ENCODE results near the gene ECD.

Gene ECD

DNA sequence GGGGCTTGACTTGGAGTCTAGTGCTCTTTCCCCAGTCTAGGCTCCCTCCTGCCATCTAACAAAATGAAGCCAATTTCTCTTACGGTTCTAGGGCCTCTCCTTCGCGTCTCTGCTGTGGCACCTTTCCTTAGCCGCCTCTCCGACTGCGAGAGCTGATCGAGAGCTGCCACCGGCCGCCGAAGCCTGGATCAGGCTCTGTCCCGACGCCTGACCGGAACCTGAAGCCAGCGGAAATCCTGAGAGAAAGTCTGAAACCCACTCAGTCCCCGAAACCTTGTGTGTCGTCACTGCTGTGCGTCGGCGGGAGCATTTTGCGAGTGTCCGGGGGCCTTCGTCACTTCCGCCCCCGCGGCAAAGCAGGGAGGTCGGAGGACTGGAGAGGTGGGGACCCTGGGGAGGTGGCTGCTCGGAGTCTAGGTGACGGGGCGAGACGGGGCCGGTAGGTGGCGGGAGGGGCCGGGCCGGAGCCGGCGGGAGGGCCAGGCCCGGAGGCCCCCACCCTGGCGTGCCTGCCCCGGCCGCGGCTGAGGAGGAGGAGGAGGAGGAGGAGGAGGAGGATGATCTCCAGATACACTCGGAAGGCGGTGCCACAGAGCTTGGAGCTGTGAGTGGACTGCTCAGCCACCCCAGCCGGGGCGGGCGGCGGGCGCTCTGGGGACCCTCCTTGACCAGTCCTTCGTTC, at the start of gene ECD, which contains the start of gene FAM149B1:
ECD (minus strand) TSS at position 226 of the 682 bp plus-strand sequence. CDS start 4,071 bp downstream, outside the sequence.
FAM149B1 (plus strand) TSS at position 337 of the 682 bp plus-strand sequence; CDS start at position 558, 221 bp downstream.
- in situ Hi-C loops (cut with MboI; ENCODE audit: low sequenced_read_pairs), result no loop called here

DNA sequence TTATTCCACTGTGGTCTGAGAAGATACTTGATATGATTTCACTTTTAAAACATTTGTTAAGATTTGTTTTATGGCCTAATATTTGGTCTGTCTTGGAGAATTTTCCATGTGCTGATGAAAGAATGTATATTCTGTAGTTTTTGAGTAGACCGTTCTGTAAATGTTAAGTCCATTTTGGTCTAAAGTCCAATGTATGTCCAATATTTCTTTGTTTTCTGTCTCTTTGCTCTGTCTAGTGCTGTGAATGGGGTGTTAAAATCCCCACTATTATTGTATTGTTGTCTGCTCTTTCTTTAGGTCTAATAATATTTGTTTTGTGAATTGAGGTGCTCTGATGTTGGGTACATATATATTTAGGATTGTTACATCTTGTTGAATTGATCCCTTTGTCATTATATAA, 47.9 kb upstream of the ECD start:
- in situ Hi-C loops (cut with MboI; ENCODE audit: low sequenced_read_pairs), result no loop called here

DNA sequence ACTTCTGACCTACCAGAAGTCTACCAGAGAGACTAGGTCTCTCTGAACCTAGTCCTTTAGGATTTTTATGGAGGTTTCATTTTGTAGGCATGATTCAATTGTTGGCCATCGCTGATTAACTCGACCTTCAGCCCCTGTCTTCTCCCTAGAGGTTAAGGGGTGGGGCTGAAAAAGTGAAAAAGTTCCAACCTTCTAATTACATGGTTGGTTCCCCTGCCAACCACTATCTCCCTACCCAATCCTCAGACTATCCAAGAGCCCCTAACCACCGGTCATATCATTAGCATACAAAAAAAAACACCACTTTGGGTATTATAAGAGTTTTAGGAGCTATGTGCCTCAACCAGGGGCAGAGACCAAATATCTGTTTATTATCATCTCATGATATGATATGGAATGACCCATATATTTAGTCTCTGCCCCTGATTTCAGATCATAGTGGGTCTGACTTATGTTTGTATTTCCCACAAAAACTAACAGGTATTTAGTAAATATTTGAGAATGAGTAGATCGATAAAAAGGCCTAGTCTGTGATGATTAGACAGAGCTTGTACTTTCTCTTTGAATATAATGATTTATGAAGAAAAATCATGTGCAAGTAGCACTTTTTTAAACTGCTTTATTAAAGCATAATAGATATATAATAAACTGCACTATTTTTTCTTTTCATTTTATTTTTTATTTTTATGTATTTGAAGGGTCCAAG, 43.5 kb upstream of the ECD start:
- in situ Hi-C loops (cut with MboI; ENCODE audit: low sequenced_read_pairs), result no loop called here

DNA sequence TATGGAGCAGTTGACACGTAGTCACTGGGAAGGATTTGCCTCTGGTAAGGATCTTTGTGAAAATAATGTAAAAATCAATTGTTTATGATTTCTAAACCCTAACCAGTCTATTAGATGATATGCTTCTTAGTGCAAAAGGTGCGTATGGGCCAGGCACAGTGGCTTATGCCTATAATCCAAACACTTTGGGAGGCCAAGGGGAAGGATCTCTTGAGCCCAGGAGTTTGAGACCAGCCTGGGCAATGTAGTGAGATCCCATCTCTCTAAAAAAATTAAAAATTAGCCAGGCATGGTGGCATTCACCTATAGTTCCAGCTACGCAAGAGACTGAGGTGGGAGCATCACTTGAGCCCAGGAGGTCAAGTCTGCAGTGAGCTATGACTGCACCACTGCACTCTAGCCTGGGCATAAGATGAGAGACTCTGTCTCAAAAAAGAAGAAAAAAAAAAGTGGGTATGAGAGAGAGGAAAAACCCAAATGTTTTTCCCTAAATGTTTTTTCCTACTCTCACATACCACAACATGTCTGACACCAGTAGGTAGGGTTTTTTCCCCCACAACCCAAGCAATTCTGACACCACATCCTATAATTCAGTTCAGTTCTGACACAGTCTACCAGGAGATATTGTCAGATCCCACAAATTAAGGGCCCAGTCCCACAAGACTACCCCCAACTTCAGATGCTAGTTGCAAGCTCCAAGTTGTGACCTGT, 42.7 kb upstream of the ECD start:
- in situ Hi-C loops (cut with MboI; ENCODE audit: low sequenced_read_pairs), result no loop called here

DNA sequence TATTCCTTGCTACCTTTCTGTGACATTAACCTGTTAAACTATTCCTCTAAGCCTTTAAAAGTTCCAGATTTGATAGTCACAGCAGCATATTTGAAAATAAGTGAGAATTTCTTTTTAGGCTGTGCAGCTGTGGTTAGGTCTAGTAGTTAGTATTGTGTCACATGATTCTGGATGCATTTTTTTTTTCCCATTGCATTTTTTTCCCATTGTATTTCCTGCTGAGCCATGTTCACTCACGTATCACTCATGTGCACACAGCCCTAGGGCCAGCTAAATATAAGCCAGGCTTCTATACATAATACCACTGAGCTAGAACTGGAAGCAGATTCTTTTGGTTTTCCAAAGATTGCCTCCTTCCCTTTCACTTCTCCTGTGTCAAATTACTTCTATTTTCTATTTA, 41.9 kb upstream of the ECD start:
- in situ Hi-C loops (cut with MboI; ENCODE audit: low sequenced_read_pairs), result no loop called here

DNA sequence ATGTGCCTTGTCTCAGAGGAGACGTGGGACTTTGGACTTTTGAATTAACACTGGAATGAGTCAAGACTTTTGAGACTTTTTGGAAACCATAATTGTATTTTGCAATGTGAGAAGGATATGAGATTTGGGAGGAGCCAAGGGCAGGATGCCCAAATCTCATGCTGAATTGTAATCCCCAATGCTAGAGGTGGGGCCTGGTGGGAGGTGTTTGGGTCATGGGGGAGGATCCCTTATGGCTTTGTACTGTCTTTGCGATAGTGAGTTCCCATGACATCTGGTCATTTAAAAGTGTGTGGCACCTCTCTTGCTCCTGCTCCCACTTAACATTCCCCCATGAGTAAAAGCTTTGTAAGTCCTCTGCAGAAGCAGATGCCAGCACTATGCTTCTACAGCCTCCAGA, 40.1 kb upstream of the ECD start:
- in situ Hi-C loops (cut with MboI; ENCODE audit: low sequenced_read_pairs), result no loop called here

DNA sequence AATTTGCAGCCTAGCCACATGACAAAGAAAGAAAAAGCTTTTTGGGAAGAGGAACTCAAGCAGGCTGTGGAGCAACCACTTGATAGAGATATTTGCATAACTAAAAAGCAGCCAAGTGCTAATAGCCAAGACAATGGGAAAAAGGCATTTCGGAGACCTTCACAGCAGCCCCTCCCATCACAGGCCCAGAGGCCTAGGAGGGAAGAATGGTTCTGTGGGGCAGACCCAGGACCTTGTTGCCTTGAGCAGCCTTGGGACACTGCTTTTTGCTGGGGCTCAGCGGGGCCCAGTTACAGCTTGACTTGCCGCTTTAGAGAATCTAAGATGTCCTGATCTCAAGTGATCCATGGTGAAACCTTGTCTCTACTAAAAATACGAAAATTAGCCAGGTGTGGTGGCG, 38.6 kb upstream of the ECD start:
- in situ Hi-C loops (cut with MboI; ENCODE audit: low sequenced_read_pairs), result no loop called here

DNA sequence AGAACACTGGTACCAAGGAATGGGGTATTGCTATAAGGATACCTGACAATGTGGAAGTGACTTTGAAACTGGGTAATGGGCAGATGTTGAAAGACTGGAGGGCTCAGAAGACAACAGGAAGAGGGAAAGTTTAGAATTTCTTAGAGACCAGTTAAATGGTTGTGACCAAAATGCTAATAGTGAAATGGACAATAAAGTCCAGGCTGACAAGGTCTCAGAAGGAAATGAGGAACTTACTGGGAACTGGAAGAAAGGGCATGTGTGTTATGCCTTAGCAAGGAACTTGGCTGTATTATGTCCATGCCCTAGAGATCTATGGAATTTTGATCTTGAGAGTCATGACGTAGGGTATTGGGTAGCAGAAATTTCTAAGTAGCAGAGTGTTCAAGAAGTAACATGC, 38.1 kb upstream of the ECD start:
- in situ Hi-C loops (cut with MboI; ENCODE audit: low sequenced_read_pairs), result no loop called here

DNA sequence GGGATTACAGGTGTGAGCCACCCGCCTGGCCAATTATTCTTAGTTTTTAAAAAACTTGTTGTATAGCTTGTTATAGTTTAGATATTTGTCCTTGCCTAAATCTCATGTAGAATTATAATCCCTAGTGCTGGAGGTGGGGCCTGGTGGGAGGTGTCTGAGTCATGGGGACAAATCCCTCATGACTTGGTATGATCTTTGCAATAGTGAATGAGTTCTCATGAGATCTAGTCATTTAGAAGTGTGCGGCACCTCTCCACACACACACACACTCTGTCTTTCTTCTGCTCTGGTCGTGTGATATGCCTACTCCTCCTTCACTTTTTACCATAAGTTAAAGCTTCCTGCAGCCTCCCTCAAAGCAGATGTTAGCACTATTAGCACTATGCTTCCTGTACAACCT, 37.3 kb upstream of the ECD start:
- in situ Hi-C loops (cut with MboI; ENCODE audit: low sequenced_read_pairs), result no loop called here

DNA sequence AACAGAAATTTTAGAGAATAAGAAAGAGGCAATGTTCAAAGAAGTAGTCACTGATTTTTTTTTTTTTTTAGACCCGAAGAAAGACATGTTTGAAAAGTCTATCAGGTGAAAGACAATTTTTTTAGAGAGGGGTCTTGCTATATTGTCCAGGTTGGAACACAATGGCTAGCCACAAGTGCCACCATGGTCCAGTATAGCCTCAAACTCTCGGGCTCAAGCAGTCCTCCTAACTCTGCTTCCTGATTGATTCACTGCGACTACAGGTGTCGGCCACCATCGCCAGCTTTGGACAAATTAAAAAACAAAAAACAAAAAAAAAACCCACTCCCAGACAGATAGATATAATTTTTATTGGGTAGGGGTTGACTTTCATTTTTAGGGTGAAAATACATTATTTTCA, 22.4 kb upstream of the ECD start:
- in situ Hi-C loops (cut with MboI; ENCODE audit: low sequenced_read_pairs), result no loop called here

DNA sequence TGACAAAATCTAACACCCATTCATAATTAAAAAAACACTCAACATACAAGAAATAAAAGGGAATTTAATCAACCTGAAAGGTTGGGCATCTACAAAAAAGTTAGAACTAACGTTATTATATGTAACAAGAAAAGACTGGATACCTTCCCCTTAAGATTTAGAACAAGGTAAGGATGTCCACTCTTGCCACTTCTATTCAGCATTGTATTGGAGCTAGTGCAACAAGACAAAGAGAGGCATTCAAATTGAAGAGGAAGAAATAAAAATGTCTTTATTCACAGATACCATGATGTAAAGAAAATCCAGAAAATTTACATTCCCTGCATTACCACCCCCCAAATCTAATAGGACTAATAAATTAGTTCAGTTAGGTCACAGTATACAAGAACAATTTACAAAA, 18.5 kb upstream of the ECD start:
- in situ Hi-C loops (cut with MboI; ENCODE audit: low sequenced_read_pairs), result no loop called here

DNA sequence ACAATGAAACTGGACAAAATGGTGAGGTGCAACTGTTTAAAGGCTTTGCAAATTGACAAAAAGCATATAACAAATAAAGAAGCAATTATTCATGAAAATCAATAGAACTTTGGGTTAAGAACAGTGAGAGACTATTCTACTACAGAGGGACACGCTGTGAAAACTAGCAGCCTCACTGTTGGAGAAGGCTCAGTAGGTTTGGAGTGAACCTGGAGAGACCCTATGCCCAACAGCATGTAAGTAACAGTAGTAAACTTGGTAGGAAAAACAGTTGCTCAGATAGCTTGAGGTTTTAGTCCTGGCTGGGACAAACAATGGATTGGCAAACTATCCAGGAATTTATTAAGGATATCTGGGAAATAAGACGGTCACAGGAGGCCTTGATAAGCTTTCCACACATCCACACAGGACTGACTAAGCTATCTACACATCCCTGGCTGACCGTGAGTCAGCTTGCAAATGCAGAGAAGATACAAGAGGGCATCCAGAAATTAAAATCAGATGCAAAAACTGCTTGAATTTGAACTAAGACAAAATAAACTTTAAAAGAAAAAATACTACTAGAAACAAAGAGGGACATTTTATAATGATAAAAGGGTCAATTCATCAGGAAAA, 16.0 kb upstream of the ECD start:
- in situ Hi-C loops (cut with MboI; ENCODE audit: low sequenced_read_pairs), result no loop called here

DNA sequence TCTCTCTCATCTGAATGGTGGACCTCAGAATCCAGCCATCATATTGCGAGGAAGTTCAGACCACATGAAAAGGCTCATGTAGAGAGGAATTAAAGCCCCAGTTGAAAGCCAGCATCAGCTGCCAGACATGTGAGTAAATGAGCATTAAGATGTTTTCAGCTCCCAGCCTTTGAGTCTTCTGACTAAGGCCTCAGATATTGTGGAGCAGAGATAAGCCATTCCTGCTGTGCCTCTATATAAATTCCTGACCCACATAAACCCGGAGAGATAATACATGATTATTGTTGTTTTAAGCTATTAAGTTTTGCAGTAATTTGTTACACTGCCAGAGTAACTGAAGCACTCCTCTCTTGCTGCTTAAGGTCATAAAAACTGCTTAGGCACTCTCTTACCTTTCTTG, 14.8 kb upstream of the ECD start:
- in situ Hi-C loops (cut with MboI; ENCODE audit: low sequenced_read_pairs), result no loop called here

DNA sequence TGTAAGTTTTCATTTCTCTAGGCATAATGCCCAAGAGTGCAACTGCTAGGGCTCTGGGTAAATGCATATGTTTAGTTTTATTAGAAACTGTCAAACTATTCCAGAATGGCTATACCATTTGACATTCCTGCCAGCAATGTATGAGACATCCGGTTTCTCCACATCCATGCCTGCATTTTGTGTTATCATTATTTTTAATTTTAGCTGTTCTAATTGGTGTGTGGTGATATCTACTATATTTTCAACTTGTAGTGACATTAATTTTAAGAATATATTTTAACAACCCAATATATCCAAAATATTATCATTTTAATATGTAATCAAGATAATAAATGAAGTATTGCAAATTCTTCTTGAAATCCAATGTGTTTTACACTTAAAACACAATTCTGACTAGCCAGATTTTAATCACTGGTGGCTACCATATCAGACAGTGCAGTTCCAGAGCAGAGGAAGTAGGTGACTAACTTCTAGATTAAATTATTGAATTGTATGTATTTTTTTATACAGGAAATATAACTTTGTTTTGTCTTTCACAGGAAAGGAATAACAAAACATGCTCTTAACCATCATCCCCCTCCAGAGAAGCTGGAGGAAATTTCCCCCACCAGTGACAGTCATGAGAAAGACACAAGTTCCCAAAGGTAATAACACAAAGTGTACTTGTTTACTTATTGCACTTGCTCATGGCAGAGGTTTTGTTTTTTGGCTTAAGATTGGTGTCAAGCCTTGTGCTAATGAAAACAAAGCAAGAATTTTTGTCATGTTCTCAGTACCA, 6.5 kb upstream of the ECD start:
- in situ Hi-C loops (cut with MboI; ENCODE audit: low sequenced_read_pairs), result no loop called here

DNA sequence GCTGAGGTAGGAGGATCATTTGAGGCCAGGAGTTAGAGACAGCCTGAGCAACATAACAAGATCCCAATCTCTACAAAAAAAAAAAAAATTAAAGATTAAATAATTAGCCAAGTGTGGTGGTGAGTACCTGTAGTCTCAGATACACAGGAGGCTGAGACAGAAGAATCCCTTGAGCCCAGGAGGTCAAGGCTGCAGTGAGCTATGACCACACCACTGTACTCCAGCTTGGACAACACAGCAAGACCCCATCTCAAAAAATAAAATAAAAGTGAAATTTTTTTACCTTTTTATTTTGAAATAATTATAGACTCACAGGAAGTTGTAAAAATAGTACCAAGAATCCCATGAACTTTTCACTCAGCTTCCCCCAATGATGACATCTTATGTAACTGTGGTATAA, 5.1 kb upstream of the ECD start:
- in situ Hi-C loops (cut with MboI; ENCODE audit: low sequenced_read_pairs), result no loop called here

DNA sequence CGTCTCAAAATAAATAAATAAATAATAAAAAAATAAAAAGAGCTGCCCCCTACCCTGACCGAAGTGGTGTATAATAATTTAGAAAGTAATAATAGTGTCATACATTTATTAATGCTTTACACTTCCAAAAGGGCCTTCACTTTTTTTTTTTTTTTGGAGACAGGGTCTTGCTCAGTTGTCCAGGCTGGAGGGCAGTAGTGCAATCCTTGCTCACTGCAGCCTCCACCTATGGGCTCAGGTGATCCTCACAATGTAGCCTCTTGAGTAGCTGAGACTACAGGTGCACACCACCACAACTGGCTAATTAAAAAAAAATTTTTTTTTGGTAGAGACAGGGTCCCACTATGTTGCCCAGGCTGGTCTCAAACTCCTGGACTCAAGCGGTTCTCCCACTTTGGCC, 1.5 kb upstream of the ECD start:
- in situ Hi-C loops (cut with MboI; ENCODE audit: low sequenced_read_pairs), result no loop called here

DNA sequence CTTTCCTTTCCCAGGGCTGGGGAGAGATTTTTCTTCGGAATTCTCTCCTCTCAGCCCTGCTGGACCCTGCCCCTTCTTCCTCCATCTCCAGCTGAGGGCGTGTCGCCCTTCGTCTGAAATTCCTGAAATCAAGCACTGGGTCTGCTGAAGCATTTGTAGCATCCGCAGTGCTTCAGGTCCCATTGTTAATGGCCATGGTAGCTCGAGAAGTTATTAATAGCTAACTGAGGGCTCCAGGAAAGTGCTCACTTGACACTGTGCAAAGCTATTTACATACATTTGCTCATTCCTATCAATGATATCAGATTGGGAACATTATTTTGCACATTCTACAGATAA, 626 bp upstream of the ECD start:
- in situ Hi-C loops (cut with MboI; ENCODE audit: low sequenced_read_pairs), result no loop called here

DNA sequence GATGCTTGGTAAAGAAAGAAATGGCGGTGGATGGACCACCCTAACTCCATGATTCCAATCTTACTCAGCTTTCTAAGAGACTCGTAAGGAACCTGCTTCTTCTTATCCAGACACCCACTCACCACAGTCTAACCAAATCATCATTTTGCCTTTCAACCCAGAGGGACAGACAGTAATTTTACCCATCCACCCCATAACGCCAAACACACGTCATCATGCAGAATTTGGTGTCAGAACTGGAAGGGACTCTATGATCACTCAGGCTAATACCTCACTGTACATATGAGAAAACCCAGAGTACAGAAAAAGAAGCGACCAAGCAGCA, 388 bp downstream of the ECD start:
- in situ Hi-C loops (cut with MboI; ENCODE audit: low sequenced_read_pairs), result no loop called here

DNA sequence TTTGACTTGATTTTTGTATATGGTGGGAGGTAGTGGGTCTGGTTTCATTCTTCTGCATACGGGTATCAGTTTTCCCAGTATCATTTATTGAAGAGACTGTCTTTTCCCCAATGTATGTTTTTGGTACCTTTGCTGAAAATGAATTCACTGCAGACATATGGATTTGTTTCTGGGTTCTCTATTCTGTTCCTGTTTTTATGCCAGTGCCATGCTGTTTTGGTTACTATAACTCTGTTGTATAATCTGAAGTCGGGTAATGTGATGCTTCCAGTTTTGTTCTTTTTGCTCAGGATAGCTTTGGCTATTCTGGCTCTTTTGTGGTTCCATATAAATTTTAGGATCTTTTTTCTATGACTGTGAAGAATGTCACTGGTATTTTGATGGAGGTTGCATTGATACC, 836 bp downstream of the ECD start:
- in situ Hi-C loops (cut with MboI; ENCODE audit: low sequenced_read_pairs), result no loop called here

DNA sequence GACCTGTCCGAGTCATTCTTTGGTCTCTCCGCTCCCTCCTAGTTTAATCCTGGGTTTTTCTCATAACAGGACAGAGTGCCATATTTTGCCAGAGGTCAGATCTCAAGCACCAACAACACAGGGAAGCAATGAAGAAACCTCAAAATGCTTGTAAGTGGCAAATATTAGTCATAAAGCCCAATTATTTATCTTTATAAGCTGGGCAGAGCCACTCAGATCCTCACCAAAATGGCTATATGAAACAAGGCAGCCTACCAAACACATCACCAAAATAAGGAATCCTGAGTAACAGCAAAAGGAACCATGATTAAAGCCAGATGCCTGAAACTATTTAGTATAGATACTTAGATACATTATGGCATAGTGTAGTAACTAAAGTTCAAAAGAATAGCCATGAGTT, 4.7 kb downstream of the ECD start:
- in situ Hi-C loops (cut with MboI; ENCODE audit: low sequenced_read_pairs), result no loop called here

DNA sequence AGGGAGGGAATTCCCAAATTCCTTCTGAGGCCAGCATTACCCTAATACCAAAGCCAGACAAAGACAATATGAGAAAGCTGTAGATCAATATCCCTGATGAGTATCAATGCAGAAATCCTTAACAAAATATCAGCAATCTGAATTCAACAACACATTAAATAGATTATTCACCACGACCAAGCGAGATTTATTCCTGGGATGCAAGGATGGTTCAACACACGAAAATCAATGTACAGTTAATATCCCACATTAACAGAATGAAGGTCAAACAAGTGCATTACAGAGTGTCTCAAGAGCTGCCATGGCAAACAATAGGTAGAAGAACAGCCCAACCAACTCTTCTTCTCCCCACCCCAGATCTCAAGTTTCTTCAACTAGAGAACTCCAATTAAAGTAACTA, 6.1 kb downstream of the ECD start:
- in situ Hi-C loops (cut with MboI; ENCODE audit: low sequenced_read_pairs), result no loop called here

Data from hTERT RPE-1 (cell line).